Measurements from ENCODE around the gene YPEL2. TPM values are rescaled to one million over a fixed set of nuclear protein-coding genes. Genes with fewer than 3 reads are reported as not detected.

YPEL2 gene
- total and polyA plus RNA-seq, 2 of the 13 experiments (the other 11 are each of a cell fraction or from before 2014, with no cell fraction given): 8.5 to 21.1 TPM

DNA sequence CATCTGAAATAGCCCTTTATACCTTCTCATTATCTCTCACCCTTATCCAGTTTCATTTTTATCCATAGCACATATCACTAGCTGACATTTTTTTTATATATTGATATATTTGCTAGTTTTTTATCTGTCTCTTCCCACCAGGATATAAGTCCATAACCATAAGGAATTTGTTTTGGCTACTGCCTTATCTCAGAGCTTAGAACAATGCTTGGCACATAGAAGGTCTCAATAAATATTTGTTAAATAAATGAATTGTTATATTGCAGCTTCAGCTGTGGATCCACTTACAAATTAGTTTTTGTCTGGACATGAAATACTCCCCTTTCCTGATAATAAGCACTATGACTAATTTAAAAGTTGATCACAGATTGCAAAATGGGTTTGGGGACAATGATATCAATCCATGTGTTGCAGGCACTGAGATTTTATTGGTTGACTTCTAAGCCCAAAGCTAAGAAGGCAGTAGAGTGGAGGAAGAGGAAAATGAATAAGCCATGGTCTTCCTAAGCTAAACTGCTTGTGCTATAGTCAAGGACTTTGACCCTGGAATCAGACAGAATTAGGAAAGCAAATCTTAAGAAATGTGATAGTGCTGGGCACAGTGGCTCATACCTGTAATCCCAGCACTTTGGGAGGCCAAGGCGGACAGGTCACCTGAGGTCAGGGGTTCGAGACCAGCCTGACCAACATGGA lies 31.9 kb upstream of the YPEL2 start:
- no peak for DNase-seq (ENCODE audit: low spot score)
- in situ Hi-C loops (cut with HindIII; ENCODE audit: extremely low pct_ligation_motif_present, low pct_unique_long_range_greater_than_20kb): no loop called here
- Histone ChIP-seq H3K27ac (ENCODE audit: extremely low read length, insufficient read depth, low read length) (no peak overlapping the region), H3K79me2 (ENCODE audit: insufficient read depth, low read length) (no peaks in the 10 kb centered on the region), H3K4me1 (ENCODE audit: insufficient read depth, low read length) (peaks cover 41% of the 10 kb centered on the region), H3K36me3 (replicated peaks in 1 of 2; ENCODE audit: control insufficient read depth in 1 of 2, insufficient read depth in 2 of 2, low read length in 2 of 2) (no peaks in the 10 kb centered on the region), H3K4me3 (replicated peaks in 1 of 3; ENCODE audit: insufficient read depth in 1 of 3, low read depth in 2 of 3, low read length in 3 of 3) (no peak overlapping the region), H3K9me3 (ENCODE audit: low read length) (no peaks in the 10 kb centered on the region), H3K27me3 (ENCODE audit: control insufficient read depth in 1 of 2, insufficient read depth in 2 of 2, low read length in 2 of 2) (no peaks in the 10 kb centered on the region), H2AFZ (ENCODE audit: low read length) (no peak overlapping the region), H3K4me2 (ENCODE audit: low read depth, low read length) (no peak overlapping the region), H3K9ac (ENCODE audit: insufficient read depth, low read depth, low read length) (no peak overlapping the region), H4K20me1 (ENCODE audit: insufficient read depth, low read length) (no peaks in the 10 kb centered on the region)
- BruUV-seq (replicated peaks): no TSS peak
- ATAC-seq: no peak
- ChIA-PET CTCF (ENCODE audit: low intra/inter-chr PET ratio, low total read pairs) (no interaction called here), POLR2A (no interaction called here)
- intact Hi-C loops (cut with micrococcal nuclease; ENCODE audit: unreplicated experiment): loop anchor here (5.0 kb wide), 1 partner anchor 1467 kb away; no protein-coding TSS in a partner anchor
- WGBS (ENCODE audit: low lambda C conversion rate): 49% methylated on average over 2 of the region's 2 CpGs
- no peak for FAIRE-seq
- TF ChIP-seq ZNF850 (CRISPR knock-in tag; conservative IDR thresholded peaks at IDR 0.05): no peak
- no peak for TF ChIP-seq ZNF256 (CRISPR knock-in tag; conservative IDR thresholded peaks at IDR 0.05)
- TF ChIP-seq ZFYVE20 (CRISPR knock-in tag; IDR thresholded peaks at IDR 0.05; ENCODE audit: borderline replicate concordance, low read depth): no peak
- TF ChIP-seq GATAD2A (CRISPR knock-in tag; IDR thresholded peaks at IDR 0.05): no peak
- no peak for TF ChIP-seq ZNF652 (CRISPR knock-in tag; IDR thresholded peaks at IDR 0.05; ENCODE audit: borderline replicate concordance, low read depth)
- TF ChIP-seq ZNF839 (CRISPR knock-in tag; IDR thresholded peaks at IDR 0.05; ENCODE audit: borderline replicate concordance): no peak
- no peak for TF ChIP-seq PLRG1 (conservative IDR thresholded peaks at IDR 0.05)
- no peak for TF ChIP-seq RCOR2 (CRISPR knock-in tag; IDR thresholded peaks at IDR 0.05)
- TF ChIP-seq, protein P1, sequence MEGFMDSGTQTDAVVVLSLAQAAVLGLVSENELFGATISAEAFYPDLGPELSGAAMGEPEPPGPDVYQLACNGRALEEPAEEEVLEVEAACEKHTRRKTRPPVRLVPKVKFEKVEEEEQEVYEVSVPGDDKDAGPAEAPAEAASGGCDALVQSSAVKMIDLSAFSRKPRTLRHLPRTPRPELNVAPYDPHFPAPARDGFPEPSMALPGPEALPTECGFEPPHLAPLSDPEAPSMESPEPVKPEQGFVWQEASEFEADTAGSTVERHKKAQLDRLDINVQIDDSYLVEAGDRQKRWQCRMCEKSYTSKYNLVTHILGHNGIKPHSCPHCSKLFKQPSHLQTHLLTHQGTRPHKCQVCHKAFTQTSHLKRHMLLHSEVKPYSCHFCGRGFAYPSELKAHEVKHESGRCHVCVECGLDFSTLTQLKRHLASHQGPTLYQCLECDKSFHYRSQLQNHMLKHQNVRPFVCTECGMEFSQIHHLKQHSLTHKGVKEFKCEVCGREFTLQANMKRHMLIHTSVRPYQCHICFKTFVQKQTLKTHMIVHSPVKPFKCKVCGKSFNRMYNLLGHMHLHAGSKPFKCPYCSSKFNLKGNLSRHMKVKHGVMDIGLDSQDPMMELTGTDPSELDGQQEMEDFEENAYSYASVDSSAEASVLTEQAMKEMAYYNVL (CRISPR knock-in tag; IDR thresholded peaks at IDR 0.05; ENCODE audit: borderline replicate concordance): no peak
- no peak for TF ChIP-seq NFYB (CRISPR knock-in tag; IDR thresholded peaks at IDR 0.05)
- TF ChIP-seq, protein P2, sequence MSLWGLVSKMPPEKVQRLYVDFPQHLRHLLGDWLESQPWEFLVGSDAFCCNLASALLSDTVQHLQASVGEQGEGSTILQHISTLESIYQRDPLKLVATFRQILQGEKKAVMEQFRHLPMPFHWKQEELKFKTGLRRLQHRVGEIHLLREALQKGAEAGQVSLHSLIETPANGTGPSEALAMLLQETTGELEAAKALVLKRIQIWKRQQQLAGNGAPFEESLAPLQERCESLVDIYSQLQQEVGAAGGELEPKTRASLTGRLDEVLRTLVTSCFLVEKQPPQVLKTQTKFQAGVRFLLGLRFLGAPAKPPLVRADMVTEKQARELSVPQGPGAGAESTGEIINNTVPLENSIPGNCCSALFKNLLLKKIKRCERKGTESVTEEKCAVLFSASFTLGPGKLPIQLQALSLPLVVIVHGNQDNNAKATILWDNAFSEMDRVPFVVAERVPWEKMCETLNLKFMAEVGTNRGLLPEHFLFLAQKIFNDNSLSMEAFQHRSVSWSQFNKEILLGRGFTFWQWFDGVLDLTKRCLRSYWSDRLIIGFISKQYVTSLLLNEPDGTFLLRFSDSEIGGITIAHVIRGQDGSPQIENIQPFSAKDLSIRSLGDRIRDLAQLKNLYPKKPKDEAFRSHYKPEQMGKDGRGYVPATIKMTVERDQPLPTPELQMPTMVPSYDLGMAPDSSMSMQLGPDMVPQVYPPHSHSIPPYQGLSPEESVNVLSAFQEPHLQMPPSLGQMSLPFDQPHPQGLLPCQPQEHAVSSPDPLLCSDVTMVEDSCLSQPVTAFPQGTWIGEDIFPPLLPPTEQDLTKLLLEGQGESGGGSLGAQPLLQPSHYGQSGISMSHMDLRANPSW (CRISPR knock-in tag; IDR thresholded peaks at IDR 0.05; ENCODE audit: borderline replicate concordance): no peak
- TF ChIP-seq TBP (CRISPR knock-in tag; IDR thresholded peaks at IDR 0.05): no peak
- TF ChIP-seq, protein P3, sequence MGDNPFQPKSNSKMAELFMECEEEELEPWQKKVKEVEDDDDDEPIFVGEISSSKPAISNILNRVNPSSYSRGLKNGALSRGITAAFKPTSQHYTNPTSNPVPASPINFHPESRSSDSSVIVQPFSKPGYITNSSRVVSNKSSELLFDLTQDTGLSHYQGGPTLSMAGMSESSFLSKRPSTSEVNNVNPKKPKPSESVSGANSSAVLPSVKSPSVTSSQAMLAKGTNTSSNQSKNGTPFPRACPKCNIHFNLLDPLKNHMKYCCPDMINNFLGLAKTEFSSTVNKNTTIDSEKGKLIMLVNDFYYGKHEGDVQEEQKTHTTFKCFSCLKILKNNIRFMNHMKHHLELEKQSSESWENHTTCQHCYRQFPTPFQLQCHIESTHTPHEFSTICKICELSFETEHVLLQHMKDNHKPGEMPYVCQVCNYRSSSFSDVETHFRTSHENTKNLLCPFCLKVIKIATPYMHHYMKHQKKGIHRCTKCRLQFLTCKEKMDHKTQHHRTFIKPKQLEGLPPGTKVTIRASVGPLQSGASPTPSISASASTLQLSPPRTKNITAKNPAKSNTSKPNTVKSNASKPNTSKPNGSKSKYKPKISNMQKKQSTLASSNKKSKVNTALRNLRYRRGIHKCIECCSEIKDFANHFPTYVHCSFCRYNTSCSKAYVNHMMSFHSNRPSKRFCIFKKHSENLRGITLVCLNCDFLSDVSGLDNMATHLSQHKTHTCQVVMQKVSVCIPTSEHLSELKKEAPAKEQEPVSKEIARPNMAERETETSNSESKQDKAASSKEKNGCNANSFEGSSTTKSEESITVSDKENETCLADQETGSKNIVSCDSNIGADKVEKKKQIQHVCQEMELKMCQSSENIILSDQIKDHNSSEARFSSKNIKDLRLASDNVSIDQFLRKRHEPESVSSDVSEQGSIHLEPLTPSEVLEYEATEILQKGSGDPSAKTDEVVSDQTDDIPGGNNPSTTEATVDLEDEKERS (CRISPR knock-in tag; IDR thresholded peaks at IDR 0.05): no peak
- no peak for TF ChIP-seq ZNF430 (CRISPR knock-in tag; IDR thresholded peaks at IDR 0.05)
- TF ChIP-seq ATM (IDR thresholded peaks at IDR 0.05; ENCODE audit: borderline replicate concordance): no peak
- no peak for TF ChIP-seq SOX5 (CRISPR knock-in tag; IDR thresholded peaks at IDR 0.05; ENCODE audit: borderline replicate concordance)
- no peak for TF ChIP-seq ZNF782 (CRISPR knock-in tag; IDR thresholded peaks at IDR 0.05; ENCODE audit: borderline replicate concordance)
- TF ChIP-seq ZKSCAN5 (CRISPR knock-in tag; IDR thresholded peaks at IDR 0.05): no peak
- TF ChIP-seq SIN3A (IDR thresholded peaks at IDR 0.05; ENCODE audit: borderline replicate concordance, low read depth, low read length): no peak
